ENCODE measurements around the gene LPCAT1. TPM values are rescaled to one million over a fixed set of nuclear protein-coding genes. Genes with fewer than 3 reads are reported as not detected.

LPCAT1 gene
- total RNA-seq, 3 donors from 2014 or later: 19.4 to 39.3 (median 21.4) TPM

DNA sequence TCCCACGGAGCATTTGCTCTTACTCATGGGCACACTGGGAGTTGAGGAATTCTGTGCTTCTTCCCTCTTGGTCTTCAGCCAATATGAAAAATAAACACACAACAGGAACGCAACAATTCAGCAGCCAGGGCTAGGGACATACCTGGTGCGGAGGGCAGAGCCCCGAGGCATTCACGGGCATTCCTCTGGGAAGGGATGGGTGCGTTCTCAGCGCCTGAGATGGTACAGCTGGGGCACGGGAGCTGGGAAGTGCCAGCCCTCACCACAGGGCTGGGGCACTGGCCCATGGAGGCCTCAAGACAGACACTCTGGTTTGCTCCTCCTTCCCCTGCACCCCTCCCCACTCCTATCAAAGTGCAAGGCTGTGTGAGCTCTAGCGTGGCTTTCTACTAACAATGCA lies 80.6 kb downstream of the LPCAT1 start:
- no peaks in the 10 kb centered on the region for H3K36me3 ChIP-seq
- intact Hi-C loops (cut with DNase I; ENCODE audit: low total_unique reads): no loop called here
- H3K4me1 ChIP-seq: peaks cover 0 to 10% of the 10 kb centered on the region in 2 donors
- H3K27me3 ChIP-seq: peaks cover 0 to 95% of the 10 kb centered on the region in 2 donors
- no peak overlapping the region for H3K4me3 ChIP-seq
- DNase-seq (ENCODE audit: low spot score in 2 of 2): no peak
- TF ChIP-seq, protein P1, sequence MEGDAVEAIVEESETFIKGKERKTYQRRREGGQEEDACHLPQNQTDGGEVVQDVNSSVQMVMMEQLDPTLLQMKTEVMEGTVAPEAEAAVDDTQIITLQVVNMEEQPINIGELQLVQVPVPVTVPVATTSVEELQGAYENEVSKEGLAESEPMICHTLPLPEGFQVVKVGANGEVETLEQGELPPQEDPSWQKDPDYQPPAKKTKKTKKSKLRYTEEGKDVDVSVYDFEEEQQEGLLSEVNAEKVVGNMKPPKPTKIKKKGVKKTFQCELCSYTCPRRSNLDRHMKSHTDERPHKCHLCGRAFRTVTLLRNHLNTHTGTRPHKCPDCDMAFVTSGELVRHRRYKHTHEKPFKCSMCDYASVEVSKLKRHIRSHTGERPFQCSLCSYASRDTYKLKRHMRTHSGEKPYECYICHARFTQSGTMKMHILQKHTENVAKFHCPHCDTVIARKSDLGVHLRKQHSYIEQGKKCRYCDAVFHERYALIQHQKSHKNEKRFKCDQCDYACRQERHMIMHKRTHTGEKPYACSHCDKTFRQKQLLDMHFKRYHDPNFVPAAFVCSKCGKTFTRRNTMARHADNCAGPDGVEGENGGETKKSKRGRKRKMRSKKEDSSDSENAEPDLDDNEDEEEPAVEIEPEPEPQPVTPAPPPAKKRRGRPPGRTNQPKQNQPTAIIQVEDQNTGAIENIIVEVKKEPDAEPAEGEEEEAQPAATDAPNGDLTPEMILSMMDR (IDR thresholded peaks at IDR 0.05): no peak
- no peak for TF ChIP-seq POLR2AphosphoS5 (IDR thresholded peaks at IDR 0.05)
- TF ChIP-seq POLR2A (IDR thresholded peaks at IDR 0.05): no peak
- peaks cover 0 to 2% of the 10 kb centered on the region in 2 donors for H3K9me3 ChIP-seq
- no peak overlapping the region for H3K27ac ChIP-seq

DNA sequence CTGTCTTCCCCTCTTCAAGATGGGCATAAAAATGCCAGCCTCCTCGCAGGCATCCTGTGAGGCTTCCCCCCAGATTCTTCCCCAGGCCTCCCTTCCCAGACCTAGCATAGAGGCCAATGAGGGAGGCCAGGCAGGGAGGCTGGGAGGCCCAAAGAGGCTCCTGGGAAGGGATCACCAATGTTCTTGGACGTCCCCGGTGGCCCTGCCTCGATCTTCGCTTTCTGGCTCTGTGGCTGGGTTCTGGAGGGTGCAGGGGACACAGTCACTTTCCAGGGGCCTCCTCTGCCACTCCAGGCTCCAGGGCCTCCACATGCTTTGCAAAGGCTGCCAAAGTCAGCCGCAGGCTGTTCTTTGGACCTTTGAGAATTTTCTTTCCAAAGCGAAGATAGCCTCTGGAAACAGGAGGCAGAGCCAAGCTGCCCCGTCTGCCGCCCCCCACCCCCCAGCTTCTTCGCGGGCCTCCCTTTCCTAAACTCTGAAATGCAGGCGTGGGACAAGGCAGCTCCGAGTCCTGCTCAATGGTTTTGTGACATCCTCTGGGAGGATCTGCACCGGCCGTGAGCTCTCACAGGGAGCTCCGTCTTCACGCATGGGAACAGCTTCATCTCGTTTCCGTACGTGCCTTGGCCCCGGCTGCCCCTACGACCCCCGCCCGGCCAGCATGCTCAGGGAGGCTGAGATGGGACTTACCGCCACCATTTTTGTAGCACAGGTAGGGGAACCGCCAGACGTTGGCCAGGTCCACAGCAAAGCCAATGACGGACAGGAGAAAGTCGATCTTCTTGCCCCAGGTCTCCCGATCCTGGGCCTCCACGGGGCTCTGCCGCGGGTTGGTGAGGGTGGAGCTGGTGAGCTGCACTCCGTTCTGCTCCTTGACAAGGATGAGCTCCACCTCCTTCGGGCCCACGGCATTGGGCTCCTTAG lies 81.3 kb downstream of the LPCAT1 start:
- TF ChIP-seq POLR2AphosphoS5 (IDR thresholded peaks at IDR 0.05) (no peak), POLR2A (IDR thresholded peaks at IDR 0.05) (no peak)
- TF ChIP-seq, protein P1 (IDR thresholded peaks at IDR 0.05): no peak
- Histone ChIP-seq H3K36me3 (no peaks in the 10 kb centered on the region), H3K4me1 (peaks cover 0 to 10% of the 10 kb centered on the region in 2 donors), H3K27me3 (peaks cover 0 to 93% of the 10 kb centered on the region in 2 donors), H3K4me3 (no peak overlapping the region), H3K9me3 (peaks cover 0 to 2% of the 10 kb centered on the region in 2 donors), H3K27ac (no peak overlapping the region)
- intact Hi-C loops (cut with DNase I; ENCODE audit: low total_unique reads): no loop called here
- no peak for DNase-seq (ENCODE audit: low spot score in 2 of 2)

DNA sequence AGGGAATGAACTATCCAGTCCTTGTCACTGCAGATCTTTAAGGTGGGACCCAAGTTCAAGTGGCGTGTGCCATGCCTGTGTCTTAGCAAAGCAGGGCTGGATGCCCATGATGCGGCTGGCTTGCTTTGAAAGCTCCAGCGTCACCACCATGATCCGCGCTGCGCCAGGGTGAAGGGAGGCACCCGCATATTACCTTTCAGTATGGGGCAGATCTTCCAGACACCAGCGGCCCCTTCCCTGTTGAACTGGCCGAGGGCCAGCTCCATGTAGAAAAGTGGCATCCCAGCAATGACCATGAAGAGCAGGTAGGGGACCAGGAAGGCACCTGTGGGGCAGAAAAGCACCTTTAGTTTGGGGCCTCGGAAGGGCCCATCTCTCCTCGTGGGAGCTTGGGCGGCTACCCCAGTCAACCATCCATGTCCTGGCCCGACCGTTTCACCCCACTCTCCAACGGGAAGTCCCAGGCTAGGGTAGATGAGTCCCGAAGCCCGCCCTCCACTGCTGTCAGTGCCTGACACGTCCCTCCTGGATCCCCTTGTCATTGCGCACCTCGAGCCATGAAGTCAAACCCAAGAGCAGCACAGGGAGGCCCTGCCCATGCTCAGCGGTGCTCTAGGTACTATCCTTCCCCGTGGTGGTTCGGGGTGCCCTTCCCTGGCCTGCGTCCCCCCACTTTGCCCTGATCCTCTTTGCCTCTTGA lies 82.4 kb downstream of the LPCAT1 start:
- TF ChIP-seq POLR2AphosphoS5 (IDR thresholded peaks at IDR 0.05): no peak
- TF ChIP-seq, protein P1 (IDR thresholded peaks at IDR 0.05): no peak
- TF ChIP-seq POLR2A (IDR thresholded peaks at IDR 0.05): no peak
- peaks cover 0 to 84% of the 10 kb centered on the region in 2 donors for H3K27me3 ChIP-seq
- H3K36me3 ChIP-seq: no peaks in the 10 kb centered on the region
- intact Hi-C loops (cut with DNase I; ENCODE audit: low total_unique reads): no loop called here
- H3K27ac ChIP-seq: no peak overlapping the region
- DNase-seq (ENCODE audit: low spot score in 2 of 2): no peak
- H3K4me3 ChIP-seq: no peak overlapping the region
- peaks cover 0 to 2% of the 10 kb centered on the region in 2 donors for H3K9me3 ChIP-seq
- H3K4me1 ChIP-seq: peaks cover 0 to 10% of the 10 kb centered on the region in 2 donors

DNA sequence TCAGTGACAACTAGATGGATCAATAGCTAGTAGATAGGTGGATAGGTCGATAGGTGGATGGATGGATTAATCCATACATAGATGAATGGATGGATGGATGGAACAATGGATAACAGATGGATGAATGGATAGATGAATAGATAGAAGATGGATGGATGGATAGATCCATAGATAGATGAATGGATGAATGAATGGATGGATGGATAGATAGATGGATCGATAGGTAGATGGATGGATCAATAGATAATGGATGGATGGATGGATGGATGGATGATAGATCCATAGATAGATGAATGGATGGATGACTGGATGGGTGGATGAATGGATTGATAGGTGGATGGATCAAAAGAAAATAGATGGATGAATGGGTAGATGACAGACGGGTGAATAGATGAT lies 83.7 kb downstream of the LPCAT1 start:
- Histone ChIP-seq H3K27me3 (peaks cover 0 to 72% of the 10 kb centered on the region in 2 donors), H3K27ac (no peak overlapping the region), H3K36me3 (no peaks in the 10 kb centered on the region), H3K9me3 (peaks cover 0 to 2% of the 10 kb centered on the region in 2 donors), H3K4me1 (peaks cover 0 to 8% of the 10 kb centered on the region in 2 donors), H3K4me3 (no peak overlapping the region)
- intact Hi-C loops (cut with DNase I; ENCODE audit: low total_unique reads): no loop called here
- no peak for DNase-seq (ENCODE audit: low spot score in 2 of 2)
- TF ChIP-seq POLR2A (IDR thresholded peaks at IDR 0.05) (no peak), POLR2AphosphoS5 (IDR thresholded peaks at IDR 0.05) (no peak)
- TF ChIP-seq, protein P1 (IDR thresholded peaks at IDR 0.05): no peak

All from breast epithelium (tissue), 4 donors.